BJ (cell line): ENCODE results near the gene PRSS22. TPM values are rescaled to one million over a fixed set of nuclear protein-coding genes. Genes with fewer than 3 reads are reported as not detected.

Source experiments
- CTCF ChIA-PET: fragments of 350-600 bp; formaldehyde crosslinking; extraction: SDS; loops from one replicate; lab custom pipeline; 2021; ENCODE audit warnings: antibody characterized with exemption, inconsistent platforms; lab: Yijun Ruan, JAX
- POLR2A ChIA-PET: fragments of 300-600 bp; sonication (Branson Sonifier 250); formaldehyde crosslinking; extraction: SDS; loops from one replicate; lab custom pipeline; 2021; ENCODE audit warnings: antibody characterized with exemption; lab: Charles Lee
- DNase-seq: peaks from one replicate; pipeline ENCODE4 v3.0.0-alpha.2; 2011; ENCODE audit warnings: low read depth
- H3K27me3 ChIP-seq: 2 replicates; pipeline ENCODE4 v1.6.0; 2011; ENCODE audit warnings: low read length; ENCODE audit not compliant: control insufficient read depth, insufficient read depth
- H3K36me3 ChIP-seq: 2 replicates; pipeline ENCODE4 v1.5.1; 2011; ENCODE audit warnings: low read length; ENCODE audit not compliant: control insufficient read depth, insufficient read depth
- H3K4me3 ChIP-seq: 2 replicates; pipeline ENCODE4 v1.5.1; 2011; ENCODE audit warnings: low read depth, mild to moderate bottlenecking, control low read depth, low read length
- polyA plus RNA-seq: library from polyadenylated mRNA; depleted of rRNA; stranded (reverse); fragments of >200 nt; gene quantifications from 2 replicates; pipeline ENCODE4 v1.2.3, GENCODE V29; 2011
- TF ChIP-seq, protein P1 (sequence below): IDR thresholded peaks from 2 replicates; pipeline ENCODE4 v1.5.1; 2011; ENCODE audit warnings: low read depth, mild to moderate bottlenecking, control low read depth, inconsistent platforms, low read length, moderate library complexity; ENCODE audit not compliant: insufficient read depth

The PRSS22 gene
- polyA plus RNA-seq, 1 experiment: not detected

DNA sequence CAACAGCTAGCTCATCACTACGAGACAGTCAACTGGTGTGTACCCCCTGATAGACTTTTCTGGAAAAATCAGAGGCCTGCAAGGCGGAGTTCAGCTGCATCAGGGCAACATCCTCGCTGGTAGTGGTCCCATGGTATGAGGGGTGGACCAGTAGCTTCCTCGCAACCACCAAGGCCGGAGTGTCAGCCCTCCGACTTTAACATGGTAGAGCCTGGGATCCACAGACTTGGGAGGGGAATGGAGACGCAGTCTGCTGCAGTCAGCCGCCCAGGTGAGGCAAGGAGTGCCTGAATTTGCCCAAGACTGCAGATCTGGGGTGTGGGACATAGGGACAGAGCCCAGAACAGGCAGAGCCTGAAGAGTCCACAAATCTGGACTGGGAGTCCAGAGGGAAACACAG is 14.4 kb downstream of the PRSS22 start:
- no peaks in the 10 kb centered on the region for H3K36me3 ChIP-seq
- no peak for DNase-seq
- no peak overlapping the region for H3K4me3 ChIP-seq
- peaks cover 10% of the 10 kb centered on the region for H3K27me3 ChIP-seq
- TF ChIP-seq, protein P1, sequence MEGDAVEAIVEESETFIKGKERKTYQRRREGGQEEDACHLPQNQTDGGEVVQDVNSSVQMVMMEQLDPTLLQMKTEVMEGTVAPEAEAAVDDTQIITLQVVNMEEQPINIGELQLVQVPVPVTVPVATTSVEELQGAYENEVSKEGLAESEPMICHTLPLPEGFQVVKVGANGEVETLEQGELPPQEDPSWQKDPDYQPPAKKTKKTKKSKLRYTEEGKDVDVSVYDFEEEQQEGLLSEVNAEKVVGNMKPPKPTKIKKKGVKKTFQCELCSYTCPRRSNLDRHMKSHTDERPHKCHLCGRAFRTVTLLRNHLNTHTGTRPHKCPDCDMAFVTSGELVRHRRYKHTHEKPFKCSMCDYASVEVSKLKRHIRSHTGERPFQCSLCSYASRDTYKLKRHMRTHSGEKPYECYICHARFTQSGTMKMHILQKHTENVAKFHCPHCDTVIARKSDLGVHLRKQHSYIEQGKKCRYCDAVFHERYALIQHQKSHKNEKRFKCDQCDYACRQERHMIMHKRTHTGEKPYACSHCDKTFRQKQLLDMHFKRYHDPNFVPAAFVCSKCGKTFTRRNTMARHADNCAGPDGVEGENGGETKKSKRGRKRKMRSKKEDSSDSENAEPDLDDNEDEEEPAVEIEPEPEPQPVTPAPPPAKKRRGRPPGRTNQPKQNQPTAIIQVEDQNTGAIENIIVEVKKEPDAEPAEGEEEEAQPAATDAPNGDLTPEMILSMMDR: no peak
- POLR2A ChIA-PET: no interaction called here
- CTCF ChIA-PET: interaction anchor here (0.7 to 3.9 kb wide), 3 partner anchors 11 to 34 kb away, joined by 3 to 21 read pairs (median 6); no protein-coding TSS in a partner anchor

DNA sequence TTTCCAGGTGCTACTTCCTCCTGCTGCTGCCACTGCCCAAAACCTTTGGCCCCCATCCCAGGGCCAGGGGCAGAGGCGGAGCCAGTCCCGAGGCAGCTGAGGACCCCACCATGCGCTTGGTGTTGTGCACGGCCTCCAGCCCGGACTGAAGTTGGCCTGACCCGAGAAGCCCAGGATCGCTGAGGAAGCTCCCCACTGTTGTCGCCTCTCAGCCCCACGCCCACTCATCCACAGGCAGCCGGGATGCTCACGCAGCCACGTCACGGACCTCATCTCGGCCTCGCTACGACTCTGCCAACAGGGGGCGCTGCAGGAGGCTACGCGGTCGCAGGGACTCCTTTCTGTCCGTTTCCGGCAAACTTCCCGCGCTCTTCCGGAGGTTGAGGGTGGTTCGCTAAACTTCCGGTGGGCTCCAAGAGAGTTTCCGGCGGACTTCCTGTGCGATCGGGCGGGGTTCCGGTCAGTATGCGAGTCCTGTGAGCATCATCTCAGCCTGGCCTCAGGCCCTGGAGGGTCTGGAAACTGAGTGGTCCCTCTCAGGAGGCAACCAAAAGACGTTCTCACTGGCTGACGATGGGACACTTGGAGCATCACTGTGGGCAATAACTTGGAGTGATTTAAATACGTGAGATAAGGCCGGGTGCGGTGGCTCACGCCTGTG is 15.5 kb downstream of the PRSS22 start:
- DNase-seq: no peak
- Histone ChIP-seq H3K36me3 (no peaks in the 10 kb centered on the region), H3K4me3 (no peak overlapping the region), H3K27me3 (peaks cover 10% of the 10 kb centered on the region)
- POLR2A ChIA-PET: no interaction called here
- TF ChIP-seq, protein P1: peak; percentile 49
- CTCF ChIA-PET: interaction anchor here (0.9 to 3.9 kb wide), 4 partner anchors 12 to 26 kb away, joined by 3 to 21 read pairs (median 4); no protein-coding TSS in a partner anchor

DNA sequence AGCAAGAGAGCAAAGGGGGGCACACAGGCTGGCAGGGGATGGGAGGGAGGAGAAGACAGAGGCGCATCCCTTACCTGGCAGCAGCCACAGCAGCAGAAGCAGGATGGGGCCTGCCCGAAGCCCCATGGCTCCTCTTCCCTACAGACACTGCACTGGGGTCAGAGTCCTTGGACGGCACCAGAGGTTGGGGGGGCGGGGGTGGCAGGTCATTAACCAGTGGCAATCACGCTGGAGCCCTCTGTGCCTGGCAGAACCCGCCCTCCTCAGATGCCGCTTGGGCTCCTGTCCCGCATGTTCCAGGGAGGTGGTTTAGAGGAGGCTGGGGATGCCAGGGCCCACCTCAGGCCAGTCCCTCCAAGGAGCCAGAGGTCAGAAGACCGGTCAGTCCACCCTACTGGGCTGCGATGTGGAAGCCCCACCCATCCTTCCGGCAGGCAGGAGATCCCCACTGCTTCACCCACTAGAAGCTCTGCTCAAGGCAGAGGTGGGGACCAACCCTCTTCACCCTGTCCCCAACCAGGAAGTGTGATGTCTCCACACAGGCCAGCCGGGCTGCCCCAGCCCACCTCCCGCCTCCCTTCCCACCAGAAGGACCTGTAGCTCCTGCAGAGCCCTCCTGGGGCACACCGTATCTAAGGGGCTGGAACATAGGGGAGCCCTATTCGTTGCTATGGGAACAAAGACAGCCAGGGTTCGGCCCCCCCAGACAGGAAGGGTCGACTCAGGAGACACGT is 16.2 kb downstream of the PRSS22 start:
- no peak overlapping the region for H3K4me3 ChIP-seq
- CTCF ChIA-PET: interaction anchor here (0.9 to 1.1 kb wide), 3 partner anchors 13 to 23 kb away, joined by 3 to 4 read pairs (median 3); no protein-coding TSS in a partner anchor
- peaks cover 10% of the 10 kb centered on the region for H3K27me3 ChIP-seq
- no peak for DNase-seq
- TF ChIP-seq, protein P1: no peak
- H3K36me3 ChIP-seq: no peaks in the 10 kb centered on the region
- POLR2A ChIA-PET: no interaction called here

DNA sequence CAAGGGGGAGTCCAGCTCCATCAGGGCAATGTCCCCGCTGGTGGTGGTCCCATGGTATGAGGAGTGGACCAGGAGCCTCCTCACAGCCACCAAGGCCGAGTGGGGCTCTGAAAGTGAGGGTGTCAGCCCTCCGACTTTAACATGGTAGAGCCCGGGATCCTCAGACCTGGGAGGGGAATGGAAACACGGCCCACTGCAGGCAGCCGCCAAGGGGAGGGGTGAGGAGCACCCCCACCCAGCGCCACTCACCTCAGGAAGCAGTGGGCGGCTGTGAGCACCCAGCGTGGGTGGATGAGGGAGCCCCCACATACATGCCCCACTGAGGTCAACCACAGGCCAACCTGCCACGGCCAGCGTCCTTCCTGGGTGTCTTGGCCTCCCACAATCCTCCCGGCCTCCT is 17.1 kb downstream of the PRSS22 start:
- peaks cover 10% of the 10 kb centered on the region for H3K27me3 ChIP-seq
- CTCF ChIA-PET: interaction anchor here (3.5 kb wide), 1 partner anchor 27 kb away, joined by 201 read pairs; no protein-coding TSS in a partner anchor
- no peak for DNase-seq
- H3K36me3 ChIP-seq: no peaks in the 10 kb centered on the region
- TF ChIP-seq, protein P1: no peak
- POLR2A ChIA-PET: no interaction called here
- H3K4me3 ChIP-seq: no peak overlapping the region
